ENCODE results near the gene TSPAN9. TPM values are rescaled to one million over a fixed set of nuclear protein-coding genes. Genes with fewer than 3 reads are reported as not detected.

Gene TSPAN9
- total RNA-seq, 1 donor from 2014 or later, result 5.0 TPM

- FAIRE-seq, result no peak
- no peaks in the 10 kb centered on the region for H3K36me3 ChIP-seq (ENCODE audit: control insufficient read depth, insufficient read depth, low read length)
- peaks cover 5% of the 10 kb centered on the region for H3K27me3 ChIP-seq (ENCODE audit: control insufficient read depth, insufficient read depth, low read length)
- TF ChIP-seq CTCF (IDR thresholded peaks at IDR 0.05; ENCODE audit: insufficient read depth, low read length, severe bottlenecking), result no peak
- H3K4me3 ChIP-seq (ENCODE audit: low read depth, low read length), result no peak overlapping the region
- DNase-seq (ENCODE audit: low read depth), result no peak
Observed at GRCh38 chr12:3054374-3054773, 22.8 kb upstream of the TSPAN9 start.

- no peak for TF ChIP-seq CTCF (IDR thresholded peaks at IDR 0.05; ENCODE audit: insufficient read depth, low read length, severe bottlenecking)
- Histone ChIP-seq H3K27me3 (ENCODE audit: control insufficient read depth, insufficient read depth, low read length) (peaks cover 5% of the 10 kb centered on the region), H3K4me3 (ENCODE audit: low read depth, low read length) (no peak overlapping the region), H3K36me3 (ENCODE audit: control insufficient read depth, insufficient read depth, low read length) (no peaks in the 10 kb centered on the region)
- DNase-seq (ENCODE audit: low read depth), result no peak
- no peak for FAIRE-seq
Observed at GRCh38 chr12:3055026-3055703, 22.0 kb upstream of the TSPAN9 start.

- FAIRE-seq (no peak), DNase-seq (ENCODE audit: low read depth) (no peak)
- no peaks in the 10 kb centered on the region for H3K36me3 ChIP-seq (ENCODE audit: control insufficient read depth, insufficient read depth, low read length)
- TF ChIP-seq CTCF (IDR thresholded peaks at IDR 0.05; ENCODE audit: insufficient read depth, low read length, severe bottlenecking), result no peak
- H3K27me3 ChIP-seq (ENCODE audit: control insufficient read depth, insufficient read depth, low read length), result peaks cover 5% of the 10 kb centered on the region
- no peak overlapping the region for H3K4me3 ChIP-seq (ENCODE audit: low read depth, low read length)
Observed at GRCh38 chr12:3055704-3056467, 21.3 kb upstream of the TSPAN9 start.

- no peak for TF ChIP-seq CTCF (IDR thresholded peaks at IDR 0.05; ENCODE audit: insufficient read depth, low read length, severe bottlenecking)
- Histone ChIP-seq H3K27me3 (ENCODE audit: control insufficient read depth, insufficient read depth, low read length) (peaks cover 3% of the 10 kb centered on the region), H3K4me3 (ENCODE audit: low read depth, low read length) (no peak overlapping the region), H3K36me3 (ENCODE audit: control insufficient read depth, insufficient read depth, low read length) (no peaks in the 10 kb centered on the region)
- no peak for FAIRE-seq
- DNase-seq (ENCODE audit: low read depth), result no peak
Observed at GRCh38 chr12:3061059-3061458, 16.1 kb upstream of the TSPAN9 start.

GRCh38 chr12:3061501-3062215, 15.5 kb upstream of the TSPAN9 start:
- no peak for TF ChIP-seq CTCF (IDR thresholded peaks at IDR 0.05; ENCODE audit: insufficient read depth, low read length, severe bottlenecking)
- Histone ChIP-seq H3K36me3 (ENCODE audit: control insufficient read depth, insufficient read depth, low read length) (no peaks in the 10 kb centered on the region), H3K4me3 (ENCODE audit: low read depth, low read length) (no peak overlapping the region), H3K27me3 (ENCODE audit: control insufficient read depth, insufficient read depth, low read length) (peaks cover under 1% of the 10 kb centered on the region)
- FAIRE-seq (no peak), DNase-seq (ENCODE audit: low read depth) (no peak)
